ENCODE results near the gene MSGN1. TPM values are rescaled to one million over a fixed set of nuclear protein-coding genes. Genes with fewer than 3 reads are reported as not detected.

Gene MSGN1
- total RNA-seq, 2 donors from 2014 or later: not detected

- Histone ChIP-seq H3K27ac (no peak overlapping the region), H3K4me1 (no peaks in the 10 kb centered on the region), H3K27me3 (no peaks in the 10 kb centered on the region), H3K36me3 (replicated peaks in 1 of 2; ENCODE audit: insufficient read depth in 1 of 2, low read depth in 2 of 2) (no peaks in the 10 kb centered on the region), H3K9me3 (no peaks in the 10 kb centered on the region), H3K4me3 (no peak overlapping the region)
- DNase-seq: no peak
- ATAC-seq: no peak
- intact Hi-C loops (cut with DNase I): no loop called here
- TF ChIP-seq CTCF (IDR thresholded peaks at IDR 0.05): no peak
- TF ChIP-seq POLR2A (IDR thresholded peaks at IDR 0.05): no peak
- 64 to 78% methylated on average over 5 of the region's 5 CpGs for WGBS, 2 donors
These were observed 21.0 kb upstream of the MSGN1 start for GRCh38 chr2:17795309-17795708.

GRCh38 chr2:17798338-17798737, 17.9 kb upstream of the MSGN1 start:
- Histone ChIP-seq H3K36me3 (replicated peaks in 1 of 2; ENCODE audit: insufficient read depth in 1 of 2, low read depth in 2 of 2) (no peaks in the 10 kb centered on the region), H3K4me3 (no peak overlapping the region), H3K27me3 (no peaks in the 10 kb centered on the region), H3K27ac (no peak overlapping the region), H3K4me1 (no peaks in the 10 kb centered on the region), H3K9me3 (no peaks in the 10 kb centered on the region)
- intact Hi-C loops (cut with DNase I): no loop called here
- ATAC-seq (no peak), DNase-seq (no peak)
- WGBS, 2 donors: 33 to 59% methylated on average over 4 of the region's 4 CpGs
- no peak for TF ChIP-seq POLR2A (IDR thresholded peaks at IDR 0.05)
- no peak for TF ChIP-seq CTCF (IDR thresholded peaks at IDR 0.05)

GRCh38 chr2:17799301-17800120, 16.7 kb upstream of the MSGN1 start:
- TF ChIP-seq POLR2A (IDR thresholded peaks at IDR 0.05) (no peak), CTCF (IDR thresholded peaks at IDR 0.05) (no peak)
- Histone ChIP-seq H3K4me3 (no peak overlapping the region), H3K27me3 (no peaks in the 10 kb centered on the region), H3K9me3 (no peaks in the 10 kb centered on the region), H3K4me1 (no peaks in the 10 kb centered on the region), H3K27ac (no peak overlapping the region), H3K36me3 (replicated peaks in 1 of 2; ENCODE audit: insufficient read depth in 1 of 2, low read depth in 2 of 2) (no peaks in the 10 kb centered on the region)
- ATAC-seq (no peak), DNase-seq (no peak)
- 54 to 64% methylated on average over 7 of the region's 7 CpGs for WGBS, 2 donors
- intact Hi-C loops (cut with DNase I): no loop called here

GRCh38 chr2:17800219-17800618, 16.0 kb upstream of the MSGN1 start:
- no peak overlapping the region for H3K4me3 ChIP-seq
- no peak for DNase-seq
- no peak overlapping the region for H3K27ac ChIP-seq
- no peak for TF ChIP-seq CTCF (IDR thresholded peaks at IDR 0.05)
- no peak for TF ChIP-seq POLR2A (IDR thresholded peaks at IDR 0.05)
- intact Hi-C loops (cut with DNase I): no loop called here
- no peaks in the 10 kb centered on the region for H3K27me3 ChIP-seq
- ATAC-seq: no peak
- no peaks in the 10 kb centered on the region for H3K4me1 ChIP-seq
- WGBS, 2 donors: 54 to 56% methylated on average over 5 of the region's 5 CpGs
- no peaks in the 10 kb centered on the region for H3K9me3 ChIP-seq
- H3K36me3 ChIP-seq (replicated peaks in 1 of 2; ENCODE audit: insufficient read depth in 1 of 2, low read depth in 2 of 2): no peaks in the 10 kb centered on the region

Measured in body of pancreas (tissue), 4 donors.